Loucy (cell line): ENCODE measurements around the gene SORBS1.

ENCODE experiments used
- H2AFZ ChIP-seq: fragments of 200-600 bp; sonication (generic); 2 replicates; pipeline ENCODE4 v1.6.0; 2016; ENCODE audit warnings: antibody characterized with exemption, mild to moderate bottlenecking, low read length, moderate library complexity
- H3F3A ChIP-seq: fragments of 200-600 bp; 2 replicates; pipeline ENCODE4 v1.6.0; 2016; ENCODE audit warnings: antibody characterized with exemption, low read depth, mild to moderate bottlenecking
- H3K27me3 ChIP-seq: fragments of 200-600 bp; sonication (generic); 2 replicates; pipeline ENCODE4 v1.6.1; 2014; ENCODE audit warnings: low read length, mild to moderate bottlenecking; ENCODE audit not compliant: insufficient read depth, poor library complexity, severe bottlenecking
- H3K36me3 ChIP-seq: fragments of 200-600 bp; sonication (generic); 2 replicates; pipeline ENCODE4 v1.6.1; 2016; ENCODE audit warnings: low read length; ENCODE audit not compliant: insufficient read depth
- H3K4me1 ChIP-seq: fragments of 200-600 bp; sonication (generic); 2 replicates; pipeline ENCODE4 v1.5.1; 2014; ENCODE audit warnings: low read length, mild to moderate bottlenecking; ENCODE audit not compliant: insufficient read depth, poor library complexity, severe bottlenecking
- H3K4me2 ChIP-seq: fragments of 200-600 bp; sonication (generic); 2 replicates; pipeline ENCODE4 v1.6.0; 2014; ENCODE audit warnings: antibody characterized with exemption, low read length, low read depth, mild to moderate bottlenecking; ENCODE audit not compliant: poor library complexity, severe bottlenecking
- H3K4me3 ChIP-seq: fragments of 200-600 bp; sonication (generic); 2 replicates; pipeline ENCODE4 v1.5.1; 2014; ENCODE audit warnings: low read length, mild to moderate bottlenecking, mixed read lengths; ENCODE audit not compliant: poor library complexity, severe bottlenecking
- H3K79me2 ChIP-seq: fragments of 200-600 bp; sonication (generic); 2 replicates; pipeline ENCODE4 v1.6.1; 2014; ENCODE audit warnings: low read length; ENCODE audit not compliant: insufficient read depth
- H3K9ac ChIP-seq: fragments of 200-600 bp; sonication (generic); 2 replicates; pipeline ENCODE4 v1.6.0; 2014; ENCODE audit warnings: mild to moderate bottlenecking, low read depth, low read length, moderate library complexity; ENCODE audit not compliant: poor library complexity, severe bottlenecking
- H3K9me2 ChIP-seq: fragments of 200-600 bp; sonication (generic); replicated peaks from 2 replicates; pipeline ENCODE4 v1.6.1; 2016; ENCODE audit warnings: low read depth, low read length, mixed read lengths
- H3K9me3 ChIP-seq: fragments of 200-600 bp; sonication (generic); 2 replicates; pipeline ENCODE4 v1.6.1; 2014; ENCODE audit warnings: mild to moderate bottlenecking, antibody characterized with exemption, low read length, low read depth; ENCODE audit not compliant: insufficient read depth
- H4K20me1 ChIP-seq: fragments of 200-600 bp; sonication (generic); 2 replicates; pipeline ENCODE4 v1.6.0; 2014; ENCODE audit warnings: antibody characterized with exemption, low read length, mild to moderate bottlenecking; ENCODE audit not compliant: insufficient read depth, poor library complexity, severe bottlenecking
- CTCF ChIP-seq: fragments of 200-600 bp; sonication (generic); conservative IDR thresholded peaks from 2 replicates; pipeline ENCODE4 v1.5.1; 2014; ENCODE audit warnings: mild to moderate bottlenecking, antibody characterized with exemption, low read length
- EZH2phosphoT487 ChIP-seq: fragments of 200-600 bp; IDR thresholded peaks from 2 replicates; pipeline ENCODE4 v1.6.1; 2018; ENCODE audit warnings: antibody characterized with exemption, mild to moderate bottlenecking, moderate library complexity, borderline replicate concordance

The SORBS1 gene

GRCh38 chr10:95445223-95445836 is 115.8 kb downstream of the SORBS1 start:
- Histone ChIP-seq H3K36me3 (no peaks in the 10 kb centered on the region), H3K79me2 (no peaks in the 10 kb centered on the region), H3F3A (no peaks in the 10 kb centered on the region), H3K4me3 (no peak overlapping the region), H2AFZ (no peak overlapping the region), H3K4me1 (peaks cover 13% of the 10 kb centered on the region), H3K9me2 (no peaks in the 10 kb centered on the region), H3K4me2 (no peak overlapping the region), H3K27me3 (peaks cover 3% of the 10 kb centered on the region), H3K9me3 (no peaks in the 10 kb centered on the region), H4K20me1 (no peaks in the 10 kb centered on the region), H3K9ac (no peak overlapping the region)
- no peak for TF ChIP-seq EZH2phosphoT487
- TF ChIP-seq CTCF, result no peak

GRCh38 chr10:95444792-95445191 is 116.4 kb downstream of the SORBS1 start:
- H2AFZ ChIP-seq, result no peak overlapping the region
- H3K4me2 ChIP-seq, result no peak overlapping the region
- no peaks in the 10 kb centered on the region for H3K36me3 ChIP-seq
- no peak overlapping the region for H3K9ac ChIP-seq
- no peak overlapping the region for H3K4me3 ChIP-seq
- H3F3A ChIP-seq, result no peaks in the 10 kb centered on the region
- no peaks in the 10 kb centered on the region for H3K79me2 ChIP-seq
- peaks cover 15% of the 10 kb centered on the region for H3K4me1 ChIP-seq
- no peaks in the 10 kb centered on the region for H3K9me3 ChIP-seq
- peaks cover 3% of the 10 kb centered on the region for H3K27me3 ChIP-seq
- TF ChIP-seq EZH2phosphoT487 (no peak), CTCF (no peak)
- no peaks in the 10 kb centered on the region for H4K20me1 ChIP-seq
- no peaks in the 10 kb centered on the region for H3K9me2 ChIP-seq

GRCh38 chr10:95443636-95444035 is 117.5 kb downstream of the SORBS1 start:
- Histone ChIP-seq H3K27me3 (peaks cover 3% of the 10 kb centered on the region), H2AFZ (no peak overlapping the region), H3K4me2 (no peak overlapping the region), H3K79me2 (no peaks in the 10 kb centered on the region), H3K4me3 (no peak overlapping the region), H3K9me2 (no peaks in the 10 kb centered on the region), H3K4me1 (peaks cover 15% of the 10 kb centered on the region), H3K9me3 (no peaks in the 10 kb centered on the region), H3K36me3 (no peaks in the 10 kb centered on the region), H3K9ac (no peak overlapping the region), H3F3A (no peaks in the 10 kb centered on the region), H4K20me1 (no peaks in the 10 kb centered on the region)
- no peak for TF ChIP-seq EZH2phosphoT487
- TF ChIP-seq CTCF, result no peak
